NK-92 treated with Interleukin-12 subunit alpha and Interleukin-12 subunit beta, amount 100 ng/mL, for 24 hours (cell line): ENCODE data around the gene MSH5.
A peak's percentile ranks its signal among the peaks of the same experiment; 100 is the strongest.

ENCODE experiments used
- DNase-seq: peaks from one replicate; lab custom pipeline; 2025; lab: John Stamatoyannopoulos, UW

Gene MSH5

GRCh38 chr6:31729979-31730630, 9.7 kb upstream of the MSH5 start:
- DNase-seq, result peak; percentile 15

- no peak for DNase-seq
Observed at GRCh38 chr6:31730631-31731086, 9.1 kb upstream of the MSH5 start.

GRCh38 chr6:31732029-31732428, 7.8 kb upstream of the MSH5 start:
- no peak for DNase-seq

GRCh38 chr6:31733734-31734133, 6.1 kb upstream of the MSH5 start:
- no peak for DNase-seq

- no peak for DNase-seq
Observed at GRCh38 chr6:31734247-31734820, 5.5 kb upstream of the MSH5 start.

- DNase-seq, result peak; percentile 81
Observed at GRCh38 chr6:31734821-31735406, 4.9 kb upstream of the MSH5 start.

- peak; percentile 88 for DNase-seq
Observed at GRCh38 chr6:31736021-31736767, 3.6 kb upstream of the MSH5 start, which contains the start of gene CLIC1. Gene CLIC1 (minus strand): TSS chr6:31736530. CDS start chr6:31736300, 230 bp downstream.

GRCh38 chr6:31736768-31737314, 3.0 kb upstream of the MSH5 start:
- no peak for DNase-seq

- DNase-seq, result no peak
Observed at GRCh38 chr6:31737315-31737990, 2.4 kb upstream of the MSH5 start.

GRCh38 chr6:31737991-31738979, 1.5 kb upstream of the MSH5 start:
- DNase-seq, result peak; percentile 59

GRCh38 chr6:31740397-31741223, 805 bp downstream of the MSH5 start:
- peak; percentile 37 for DNase-seq

- DNase-seq, result no peak
Observed at GRCh38 chr6:31741815-31742214, 2.0 kb downstream of the MSH5 start.

GRCh38 chr6:31742894-31743293, 3.1 kb downstream of the MSH5 start:
- DNase-seq, result no peak

GRCh38 chr6:31744422-31744821, 4.6 kb downstream of the MSH5 start:
- DNase-seq, result no peak

GRCh38 chr6:31749301-31750036, 9.7 kb downstream of the MSH5 start:
- DNase-seq, result no peak

- DNase-seq, result no peak
Observed at GRCh38 chr6:31750411-31751022, 10.7 kb downstream of the MSH5 start.

GRCh38 chr6:31752739-31753319, 13.0 kb downstream of the MSH5 start:
- no peak for DNase-seq

GRCh38 chr6:31758281-31758680, 18.5 kb downstream of the MSH5 start:
- no peak for DNase-seq
